ENCODE measurements around the gene IGBP1.

The IGBP1 gene

DNA sequence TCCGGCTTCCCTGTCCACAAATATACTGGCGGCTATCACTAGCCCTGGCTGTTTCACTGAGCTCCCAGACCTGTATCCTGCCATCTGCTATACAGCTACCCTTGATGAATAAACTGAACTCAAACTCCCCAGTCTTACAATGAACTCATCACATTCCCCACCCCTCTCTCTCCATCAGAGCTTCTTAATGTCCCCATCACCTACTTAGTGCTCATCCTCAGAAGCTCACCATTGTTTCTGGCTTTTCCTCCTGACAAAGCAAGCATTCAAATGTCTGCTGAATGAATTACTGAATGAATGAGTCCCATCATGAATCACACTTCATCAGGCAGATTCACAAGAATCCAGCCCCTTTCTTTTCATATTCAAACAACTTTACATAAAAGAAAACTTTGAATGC, 38.4 kb downstream of the IGBP1 start:
- TF ChIP-seq FOXA1 (IDR thresholded peaks at IDR 0.05) (no peak), LEF1 (IDR thresholded peaks at IDR 0.05; ENCODE audit: borderline replicate concordance) (no peak)
- TF ChIP-seq, protein P1, sequence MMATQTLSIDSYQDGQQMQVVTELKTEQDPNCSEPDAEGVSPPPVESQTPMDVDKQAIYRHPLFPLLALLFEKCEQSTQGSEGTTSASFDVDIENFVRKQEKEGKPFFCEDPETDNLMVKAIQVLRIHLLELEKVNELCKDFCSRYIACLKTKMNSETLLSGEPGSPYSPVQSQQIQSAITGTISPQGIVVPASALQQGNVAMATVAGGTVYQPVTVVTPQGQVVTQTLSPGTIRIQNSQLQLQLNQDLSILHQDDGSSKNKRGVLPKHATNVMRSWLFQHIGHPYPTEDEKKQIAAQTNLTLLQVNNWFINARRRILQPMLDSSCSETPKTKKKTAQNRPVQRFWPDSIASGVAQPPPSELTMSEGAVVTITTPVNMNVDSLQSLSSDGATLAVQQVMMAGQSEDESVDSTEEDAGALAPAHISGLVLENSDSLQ (IDR thresholded peaks at IDR 0.05): no peak
- ChIA-PET CTCF (no interaction called here), POLR2A (interaction anchor here (1.2 kb wide), 1 partner anchor 38 kb away, joined by 3 read pairs; the partner anchor contains the start of gene IGBP1)
- DNase-seq (ENCODE audit: extremely low spot score): no peak

DNA sequence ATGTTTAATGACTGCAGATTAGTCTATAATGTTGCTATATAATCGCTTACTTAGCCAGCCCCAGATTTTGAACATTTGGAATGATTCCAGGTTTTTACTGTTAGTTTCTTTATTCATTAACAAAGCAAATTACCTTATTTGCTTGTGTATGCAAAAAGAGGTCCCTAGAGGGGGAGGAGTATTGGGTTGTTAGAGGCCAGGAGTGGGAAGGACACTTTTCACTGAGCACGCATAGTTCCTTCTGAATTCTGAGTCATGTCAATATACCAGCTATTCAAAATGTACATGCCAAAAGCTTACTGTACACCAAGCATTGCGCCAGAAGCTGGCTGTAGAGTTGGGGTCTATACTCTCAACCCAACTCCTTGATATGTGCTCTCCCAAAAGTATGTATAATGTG, 39.0 kb downstream of the IGBP1 start:
- ChIA-PET POLR2A (no interaction called here), CTCF (no interaction called here)
- DNase-seq (ENCODE audit: extremely low spot score): no peak
- TF ChIP-seq HDGF (IDR thresholded peaks at IDR 0.05; ENCODE audit: borderline replicate concordance): no peak
- no peak for TF ChIP-seq BHLHE40 (IDR thresholded peaks at IDR 0.05; ENCODE audit: borderline replicate concordance)
- TF ChIP-seq LEF1 (IDR thresholded peaks at IDR 0.05; ENCODE audit: borderline replicate concordance): no peak
- TF ChIP-seq, protein P1 (IDR thresholded peaks at IDR 0.05): no peak
- TF ChIP-seq NFRKB (IDR thresholded peaks at IDR 0.05): no peak
- no peak for TF ChIP-seq FOXK2 (IDR thresholded peaks at IDR 0.05)
- no peak for TF ChIP-seq TARDBP (IDR thresholded peaks at IDR 0.05)
- no peak for TF ChIP-seq ARNT (IDR thresholded peaks at IDR 0.05)
- no peak for TF ChIP-seq FOXM1 (IDR thresholded peaks at IDR 0.05; ENCODE audit: borderline replicate concordance)
- TF ChIP-seq SP1 (IDR thresholded peaks at IDR 0.05): no peak
- TF ChIP-seq ELF4 (IDR thresholded peaks at IDR 0.05): no peak
- no peak for TF ChIP-seq FOXA1 (IDR thresholded peaks at IDR 0.05)
- no peak for TF ChIP-seq SUZ12 (IDR thresholded peaks at IDR 0.05)
- TF ChIP-seq CTBP1 (IDR thresholded peaks at IDR 0.05; ENCODE audit: borderline replicate concordance): no peak
- no peak for TF ChIP-seq L3MBTL2 (conservative IDR thresholded peaks at IDR 0.05)
- no peak for TF ChIP-seq ZNF384 (IDR thresholded peaks at IDR 0.05)

DNA sequence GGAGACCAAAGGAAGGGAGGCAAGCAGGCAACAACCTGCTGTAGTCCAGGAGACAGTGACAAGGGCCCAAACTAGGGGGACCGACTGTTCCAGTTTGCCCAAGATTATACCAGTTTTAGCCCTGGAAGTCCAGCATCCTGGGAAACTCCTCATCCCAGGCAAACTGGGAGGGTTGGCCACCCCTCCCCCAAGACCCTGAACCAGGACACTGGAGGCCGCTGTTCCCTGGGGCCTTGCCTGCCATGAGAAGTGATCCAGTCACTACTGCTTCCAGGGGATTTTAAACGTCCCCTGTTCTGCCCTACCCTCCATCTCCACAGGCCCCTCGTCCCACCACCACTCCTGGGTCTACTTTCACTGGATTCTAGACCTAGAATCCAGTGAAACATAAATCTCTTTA, 39.7 kb downstream of the IGBP1 start:
- DNase-seq (ENCODE audit: extremely low spot score): no peak
- TF ChIP-seq CTBP1 (IDR thresholded peaks at IDR 0.05; ENCODE audit: borderline replicate concordance): no peak
- no peak for TF ChIP-seq ARNT (IDR thresholded peaks at IDR 0.05)
- TF ChIP-seq FOXA1 (IDR thresholded peaks at IDR 0.05): no peak
- no peak for TF ChIP-seq L3MBTL2 (conservative IDR thresholded peaks at IDR 0.05)
- no peak for TF ChIP-seq BHLHE40 (IDR thresholded peaks at IDR 0.05; ENCODE audit: borderline replicate concordance)
- no peak for TF ChIP-seq SUZ12 (IDR thresholded peaks at IDR 0.05)
- TF ChIP-seq ZNF384 (IDR thresholded peaks at IDR 0.05): no peak
- no peak for TF ChIP-seq TARDBP (IDR thresholded peaks at IDR 0.05)
- no peak for TF ChIP-seq ELF4 (IDR thresholded peaks at IDR 0.05)
- no peak for TF ChIP-seq FOXM1 (IDR thresholded peaks at IDR 0.05; ENCODE audit: borderline replicate concordance)
- no peak for TF ChIP-seq LEF1 (IDR thresholded peaks at IDR 0.05; ENCODE audit: borderline replicate concordance)
- no peak for TF ChIP-seq NFRKB (IDR thresholded peaks at IDR 0.05)
- no peak for TF ChIP-seq FOXK2 (IDR thresholded peaks at IDR 0.05)
- TF ChIP-seq SP1 (IDR thresholded peaks at IDR 0.05): no peak
- TF ChIP-seq HDGF (IDR thresholded peaks at IDR 0.05; ENCODE audit: borderline replicate concordance): no peak
- TF ChIP-seq, protein P1 (IDR thresholded peaks at IDR 0.05): no peak
- ChIA-PET POLR2A (interaction anchor here (1.1 kb wide), 1 partner anchor 39 kb away, joined by 3 read pairs; the partner anchor contains the start of gene IGBP1), CTCF (no interaction called here)

DNA sequence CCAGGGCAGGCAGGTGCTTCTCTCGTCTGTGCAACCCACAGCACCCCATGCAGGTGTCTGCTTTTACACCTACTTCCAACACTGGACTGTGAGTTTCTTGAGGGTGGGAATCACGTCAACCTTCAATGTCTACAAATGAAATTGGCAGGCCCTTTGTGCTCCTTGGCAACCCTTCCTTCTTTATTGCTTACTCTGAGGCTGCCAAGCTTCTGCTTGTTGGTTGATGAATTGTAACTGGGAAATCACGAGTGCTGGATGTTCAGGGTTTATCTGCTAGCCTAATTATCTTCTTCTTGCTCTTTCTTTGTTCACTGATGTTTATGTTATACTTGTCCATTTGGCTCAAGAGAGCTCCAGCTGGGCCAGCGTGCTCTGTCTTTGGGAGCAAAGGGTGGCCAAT, 41.5 kb downstream of the IGBP1 start:
- ChIA-PET POLR2A (no interaction called here), CTCF (no interaction called here)
- DNase-seq (ENCODE audit: extremely low spot score): no peak
- TF ChIP-seq ELF4 (IDR thresholded peaks at IDR 0.05) (no peak), NFRKB (IDR thresholded peaks at IDR 0.05) (no peak), ZNF384 (IDR thresholded peaks at IDR 0.05) (no peak), FOXA1 (IDR thresholded peaks at IDR 0.05) (no peak), HDGF (IDR thresholded peaks at IDR 0.05; ENCODE audit: borderline replicate concordance) (no peak), LEF1 (IDR thresholded peaks at IDR 0.05; ENCODE audit: borderline replicate concordance) (no peak), SP1 (IDR thresholded peaks at IDR 0.05) (no peak), BHLHE40 (IDR thresholded peaks at IDR 0.05; ENCODE audit: borderline replicate concordance) (no peak), FOXK2 (IDR thresholded peaks at IDR 0.05) (no peak), CTBP1 (IDR thresholded peaks at IDR 0.05; ENCODE audit: borderline replicate concordance) (no peak), L3MBTL2 (conservative IDR thresholded peaks at IDR 0.05) (no peak), SUZ12 (IDR thresholded peaks at IDR 0.05) (no peak), FOXM1 (IDR thresholded peaks at IDR 0.05; ENCODE audit: borderline replicate concordance) (no peak), TARDBP (IDR thresholded peaks at IDR 0.05) (no peak), ARNT (IDR thresholded peaks at IDR 0.05) (no peak)
- TF ChIP-seq, protein P1 (IDR thresholded peaks at IDR 0.05): no peak

DNA sequence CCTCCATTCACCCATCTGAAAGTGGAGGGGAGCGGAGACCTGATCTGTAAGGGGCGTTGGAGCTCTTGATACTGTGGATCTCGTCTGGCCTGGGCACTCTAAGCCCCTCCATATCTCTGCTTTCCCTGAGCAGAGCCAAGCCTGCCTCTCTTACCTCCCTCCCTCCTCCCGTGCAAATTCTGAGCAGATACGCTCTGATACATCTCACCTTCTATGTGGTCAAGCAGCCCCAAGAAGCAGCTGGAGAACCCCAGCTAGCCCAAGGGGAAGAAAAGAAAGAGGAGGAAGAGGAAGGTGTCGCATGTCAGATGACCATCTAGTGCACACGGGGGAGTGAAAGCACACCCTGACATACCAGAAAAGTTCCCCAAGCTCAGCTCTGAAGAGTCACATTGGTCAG, 42.1 kb downstream of the IGBP1 start:
- no peak for DNase-seq (ENCODE audit: extremely low spot score)
- ChIA-PET CTCF (no interaction called here), POLR2A (no interaction called here)
- TF ChIP-seq CTBP1 (IDR thresholded peaks at IDR 0.05; ENCODE audit: borderline replicate concordance) (no peak), NFRKB (IDR thresholded peaks at IDR 0.05) (no peak), ZNF384 (IDR thresholded peaks at IDR 0.05) (no peak), SUZ12 (IDR thresholded peaks at IDR 0.05) (no peak)

DNA sequence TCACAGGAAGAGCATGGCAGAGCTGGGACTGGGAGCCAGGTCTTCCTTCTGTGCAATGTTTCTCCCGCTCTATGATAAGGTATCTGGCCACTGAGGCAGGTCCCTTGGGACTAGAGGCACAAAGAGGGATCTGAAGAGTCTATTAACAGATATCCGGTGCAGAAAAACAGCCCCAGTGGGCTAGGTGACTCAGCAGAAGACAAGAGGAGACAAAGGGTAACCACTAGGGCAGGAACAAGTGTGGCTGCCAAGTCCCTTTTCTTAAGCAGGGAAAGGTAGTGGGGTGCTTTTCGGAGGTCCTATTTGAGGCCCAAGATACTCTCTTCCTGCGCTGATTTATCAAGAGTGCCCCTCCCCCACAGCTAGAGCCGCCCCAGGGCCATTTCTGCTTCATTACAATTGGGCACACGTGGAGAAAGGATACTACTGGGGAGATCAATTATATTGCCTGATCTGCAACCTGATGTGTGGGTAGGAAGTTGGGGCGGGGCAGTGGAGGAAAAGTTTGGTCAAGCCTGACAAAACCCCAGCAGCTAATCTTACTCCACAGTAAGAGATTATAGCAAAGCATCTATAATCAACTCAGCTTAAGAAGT, 43.8 kb downstream of the IGBP1 start, which contains the start of gene DGAT2L6:
Gene DGAT2L6, plus strand, starts transcription at position 546 of the 596 bp plus-strand sequence. CDS start 100 bp downstream, outside the sequence.
- TF ChIP-seq FOXK2 (IDR thresholded peaks at IDR 0.05) (no peak), SP1 (IDR thresholded peaks at IDR 0.05) (no peak)
- POLR2A ChIA-PET: no interaction called here
- CTCF ChIA-PET: no interaction called here
- DNase-seq (ENCODE audit: extremely low spot score): no peak
